Natural killer cell (primary cell): ENCODE data around the gene VPS11. TPM values are rescaled to one million over a fixed set of nuclear protein-coding genes. Genes with fewer than 3 reads are reported as not detected.

Source experiments
- ATAC-seq, 3 donors: fragments of 150-1000 bp in 2 of 3; fragments of 200-7000 bp in 1 of 3; cut with Tn5 transposase; 1 replicate in 1 of 3; 2 replicates in 2 of 3; pipeline ENCODE4 v1.10.0; 2021; ENCODE audit warnings: mild to moderate bottlenecking in 2 of 3, moderate library complexity in 2 of 3
- DNase-seq, 2 donors: peaks; one replicate each; pipeline versions ENCODE4 v3.0.0 to v3.0.0-alpha.2; 2013 to 2021; ENCODE audit warnings: mixed read lengths in 1 of 2
- H3K27ac ChIP-seq: one replicate; pipeline ENCODE4 v1.5.1; 2013; ENCODE audit warnings: mild to moderate bottlenecking, low read length
- H3K27me3 ChIP-seq: one replicate; pipeline ENCODE4 v1.6.1; 2013; ENCODE audit warnings: low read length; ENCODE audit not compliant: control insufficient read depth, insufficient read depth
- H3K36me3 ChIP-seq: one replicate; pipeline ENCODE4 v1.6.1; 2013; ENCODE audit warnings: low read length; ENCODE audit not compliant: control insufficient read depth, insufficient read depth
- H3K4me1 ChIP-seq: one replicate; pipeline ENCODE4 v1.6.1; 2013; ENCODE audit warnings: low read length; ENCODE audit not compliant: control insufficient read depth, insufficient read depth
- H3K4me3 ChIP-seq: one replicate; pipeline ENCODE4 v1.5.1; 2013; ENCODE audit warnings: low read length
- H3K9me3 ChIP-seq: one replicate; pipeline ENCODE4 v1.6.1; 2013; ENCODE audit warnings: low read length; ENCODE audit not compliant: control insufficient read depth, insufficient read depth
- H3K27ac Mint-ChIP-seq, 2 donors: one replicate each; pipeline ENCODE4 v1.8.0; 2022; ENCODE audit warnings: mild to moderate bottlenecking in 2 of 2, mixed read lengths in 2 of 2, moderate library complexity in 1 of 2
- H3K27me3 Mint-ChIP-seq, 2 donors: one replicate each; pipeline ENCODE4 v1.8.0; 2022; ENCODE audit warnings: low read depth in 2 of 2, mixed read lengths in 2 of 2
- H3K36me3 Mint-ChIP-seq: one replicate; pipeline ENCODE4 v1.8.0; 2022; ENCODE audit warnings: mixed read lengths
- H3K4me1 Mint-ChIP-seq, 2 donors: one replicate each; pipeline ENCODE4 v1.8.0; 2022; ENCODE audit warnings: mixed read lengths in 2 of 2
- H3K4me3 Mint-ChIP-seq: one replicate; pipeline ENCODE4 v1.8.0; 2022; ENCODE audit warnings: mild to moderate bottlenecking, moderate library complexity, mixed read lengths
- H3K9me3 Mint-ChIP-seq, 2 donors: one replicate each; pipeline ENCODE4 v1.8.0; 2022; ENCODE audit warnings: mixed read lengths in 2 of 2
- WGBS: methylation state at CpG from one replicate; pipeline ENCODE4 v1.1.7; 2013; ENCODE audit warnings: missing lambda C conversion rate; ENCODE audit not compliant: insufficient coverage; 5-methylcytosine and 5-hydroxymethylcytosine counted together
- intact Hi-C: fragments of 100-400 bp; cut with micrococcal nuclease; formaldehyde crosslinking; loops from one replicate; pipeline ENCODE4 v1.14.2; 2022
- total RNA-seq, 4 donors: library from RNA; stranded (reverse); fragments of 120-200 nt in 1 of 4; gene quantifications; one replicate each; pipeline versions ENCODE4 v1.2.3 to v1.2.4, GENCODE V29; 2013 to 2022
- TF ChIP-seq, protein P1 (sequence below): fragments of 200-600 bp; IDR thresholded peaks from one replicate; pipeline ENCODE4 v1.8.0; 2022; ENCODE audit warnings: antibody characterized with exemption

VPS11 gene
- total RNA-seq, 3 donors from 2014 or later (not counting 1 experiment from before 2014, with no cell fraction given), result 91.4 to 101 (median 91.7) TPM

DNA sequence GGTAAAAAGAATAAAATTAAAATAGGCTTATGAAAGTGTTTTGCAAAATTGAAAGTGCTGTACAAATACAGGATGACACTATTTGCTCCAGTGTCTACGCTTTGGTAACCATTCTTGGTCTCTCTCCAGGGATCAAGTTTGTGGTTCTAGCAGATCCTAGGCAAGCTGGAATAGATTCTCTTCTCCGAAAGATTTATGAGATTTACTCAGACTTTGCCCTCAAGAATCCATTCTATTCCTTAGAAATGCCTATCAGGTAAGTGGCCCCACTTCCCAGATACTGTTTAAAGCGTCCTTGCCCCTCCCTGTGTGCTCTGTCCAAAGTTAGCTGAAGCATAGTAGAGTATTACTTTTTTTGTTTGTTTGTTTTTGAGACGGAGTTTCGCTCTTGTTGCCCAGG, 46.0 kb upstream of the VPS11 start:
- no peaks in the 10 kb centered on the region for H3K9me3 ChIP-seq
- H3K4me3 Mint-ChIP-seq, result peak overlapping the region; percentile 28
- H3K4me1 ChIP-seq, result peaks cover 26% of the 10 kb centered on the region
- H3K9me3 Mint-ChIP-seq, result no peaks in the 10 kb centered on the region
- H3K27me3 ChIP-seq, result no peaks in the 10 kb centered on the region
- H3K27ac ChIP-seq, result no peak overlapping the region
- no peak for ATAC-seq
- TF ChIP-seq, protein P1, sequence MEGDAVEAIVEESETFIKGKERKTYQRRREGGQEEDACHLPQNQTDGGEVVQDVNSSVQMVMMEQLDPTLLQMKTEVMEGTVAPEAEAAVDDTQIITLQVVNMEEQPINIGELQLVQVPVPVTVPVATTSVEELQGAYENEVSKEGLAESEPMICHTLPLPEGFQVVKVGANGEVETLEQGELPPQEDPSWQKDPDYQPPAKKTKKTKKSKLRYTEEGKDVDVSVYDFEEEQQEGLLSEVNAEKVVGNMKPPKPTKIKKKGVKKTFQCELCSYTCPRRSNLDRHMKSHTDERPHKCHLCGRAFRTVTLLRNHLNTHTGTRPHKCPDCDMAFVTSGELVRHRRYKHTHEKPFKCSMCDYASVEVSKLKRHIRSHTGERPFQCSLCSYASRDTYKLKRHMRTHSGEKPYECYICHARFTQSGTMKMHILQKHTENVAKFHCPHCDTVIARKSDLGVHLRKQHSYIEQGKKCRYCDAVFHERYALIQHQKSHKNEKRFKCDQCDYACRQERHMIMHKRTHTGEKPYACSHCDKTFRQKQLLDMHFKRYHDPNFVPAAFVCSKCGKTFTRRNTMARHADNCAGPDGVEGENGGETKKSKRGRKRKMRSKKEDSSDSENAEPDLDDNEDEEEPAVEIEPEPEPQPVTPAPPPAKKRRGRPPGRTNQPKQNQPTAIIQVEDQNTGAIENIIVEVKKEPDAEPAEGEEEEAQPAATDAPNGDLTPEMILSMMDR, result no peak
- DNase-seq, result no peak
- 92% methylated on average over 4 of the region's 5 CpGs for WGBS
- H3K36me3 ChIP-seq, result peaks cover 50% of the 10 kb centered on the region
- peaks cover 8% of the 10 kb centered on the region for H3K36me3 Mint-ChIP-seq
- H3K27me3 Mint-ChIP-seq, result no peaks in the 10 kb centered on the region
- H3K27ac Mint-ChIP-seq, result peak overlapping the region in 1 of 2 donors; percentile 31
- intact Hi-C loops, result no loop called here
- peaks cover 23 to 26% of the 10 kb centered on the region in 2 donors for H3K4me1 Mint-ChIP-seq
- no peak overlapping the region for H3K4me3 ChIP-seq

DNA sequence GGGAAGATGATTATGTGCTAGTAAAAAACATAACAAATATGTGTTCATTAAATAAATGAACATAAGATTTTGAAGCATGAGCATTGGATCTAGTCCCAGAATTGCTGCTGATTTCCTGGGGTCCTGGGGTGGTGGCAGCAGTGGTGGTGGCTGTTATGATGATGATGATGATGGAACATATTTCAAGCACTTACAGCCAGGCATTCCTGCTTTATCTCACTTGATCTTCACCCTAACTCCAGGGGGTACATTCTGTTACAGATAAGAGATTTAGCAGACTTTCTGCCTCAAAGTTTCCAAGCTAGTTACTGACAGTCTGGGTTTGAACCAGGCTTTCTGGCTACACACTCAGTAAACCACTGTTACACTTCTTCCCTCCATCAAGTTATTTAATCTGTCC, 43.9 kb upstream of the VPS11 start:
- H3K27me3 ChIP-seq, result no peaks in the 10 kb centered on the region
- H3K4me3 ChIP-seq, result no peak overlapping the region
- ATAC-seq (no peak), DNase-seq (no peak)
- no peaks in the 10 kb centered on the region for H3K27me3 Mint-ChIP-seq
- intact Hi-C loops, result no loop called here
- H3K36me3 ChIP-seq, result peaks cover 46% of the 10 kb centered on the region
- H3K9me3 ChIP-seq, result no peaks in the 10 kb centered on the region
- peaks cover 8% of the 10 kb centered on the region for H3K36me3 Mint-ChIP-seq
- no peak overlapping the region for H3K4me3 Mint-ChIP-seq
- H3K4me1 ChIP-seq, result peaks cover 16% of the 10 kb centered on the region
- H3K27ac Mint-ChIP-seq, result peak overlapping the region; percentile 18 to 80
- TF ChIP-seq, protein P1, result no peak
- H3K27ac ChIP-seq, result no peak overlapping the region
- H3K9me3 Mint-ChIP-seq, result no peaks in the 10 kb centered on the region
- H3K4me1 Mint-ChIP-seq, result peaks cover 13 to 14% of the 10 kb centered on the region in 2 donors

DNA sequence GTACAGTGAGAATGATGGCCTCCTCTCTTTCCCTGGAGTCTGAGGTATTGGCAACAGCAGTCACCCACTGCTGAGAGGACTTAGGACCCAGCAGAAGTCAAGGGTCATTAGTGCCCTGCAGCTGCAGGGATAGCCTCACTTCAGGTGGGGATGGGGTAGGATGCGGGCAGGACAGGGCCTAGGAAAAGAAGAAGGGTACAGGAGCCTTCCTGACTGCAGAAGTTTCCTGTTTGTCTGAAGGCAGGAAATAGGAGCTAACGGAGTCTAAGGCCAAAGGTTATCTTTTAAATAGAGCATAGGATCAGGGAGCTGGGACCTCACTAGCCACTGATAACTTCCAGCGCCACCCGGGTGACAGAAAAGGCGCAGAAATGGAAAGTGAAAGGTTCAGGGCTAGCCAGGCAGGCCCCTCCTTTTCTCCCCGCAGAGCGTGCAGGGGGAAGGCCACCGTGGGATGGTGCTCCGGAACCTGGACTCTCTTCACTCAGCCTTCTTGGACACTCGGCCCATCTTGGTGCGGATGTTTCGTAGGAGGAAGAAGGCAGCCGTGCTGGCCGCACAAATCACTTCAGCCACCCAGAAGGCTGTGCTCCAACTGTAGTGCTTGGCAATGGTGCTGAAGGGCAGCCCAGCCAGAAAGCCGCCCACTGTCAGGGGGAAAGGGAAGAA, 43.1 kb upstream of the VPS11 start:
- DNase-seq (no peak), ATAC-seq (no peak)
- Mint-ChIP-seq H3K36me3 (peaks cover 8% of the 10 kb centered on the region), H3K27me3 (no peaks in the 10 kb centered on the region), H3K4me1 (peaks cover 12 to 21% of the 10 kb centered on the region in 2 donors), H3K4me3 (no peak overlapping the region), H3K27ac (peak overlapping the region; percentile 18 to 80), H3K9me3 (no peaks in the 10 kb centered on the region)
- intact Hi-C loops, result no loop called here
- H3K9me3 ChIP-seq, result no peaks in the 10 kb centered on the region
- peaks cover 8% of the 10 kb centered on the region for H3K4me1 ChIP-seq
- H3K27me3 ChIP-seq, result no peaks in the 10 kb centered on the region
- H3K4me3 ChIP-seq, result no peak overlapping the region
- H3K27ac ChIP-seq, result no peak overlapping the region
- WGBS, result 93% methylated on average over 15 of the region's 15 CpGs
- H3K36me3 ChIP-seq, result peaks cover 46% of the 10 kb centered on the region
- TF ChIP-seq, protein P1, result no peak

DNA sequence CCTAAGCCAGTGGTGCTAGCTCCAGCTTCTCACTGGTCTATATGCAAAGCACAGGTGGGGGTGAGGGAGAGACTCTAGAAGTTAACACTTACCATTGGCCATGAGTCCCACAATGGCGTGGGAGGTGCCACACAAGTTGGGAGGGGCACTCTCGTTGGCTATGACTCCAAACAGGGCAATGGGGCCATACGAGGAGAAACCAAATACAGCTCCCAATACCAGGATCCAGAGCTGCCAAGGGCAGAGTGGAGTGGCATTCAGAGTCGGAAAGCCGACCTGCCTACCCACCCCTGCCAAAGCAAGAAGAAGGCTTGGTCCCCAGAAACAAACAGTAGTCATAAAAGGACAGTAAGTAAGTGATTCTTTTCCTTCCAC, 42.5 kb upstream of the VPS11 start:
- H3K4me3 ChIP-seq, result no peak overlapping the region
- H3K4me1 Mint-ChIP-seq, result peaks cover 7 to 21% of the 10 kb centered on the region in 2 donors
- TF ChIP-seq, protein P1, result no peak
- H3K9me3 ChIP-seq, result no peaks in the 10 kb centered on the region
- no peaks in the 10 kb centered on the region for H3K27me3 ChIP-seq
- no peaks in the 10 kb centered on the region for H3K27me3 Mint-ChIP-seq
- DNase-seq (no peak), ATAC-seq (no peak)
- H3K27ac ChIP-seq, result no peak overlapping the region
- H3K36me3 Mint-ChIP-seq, result peaks cover 8% of the 10 kb centered on the region
- WGBS, result 84% methylated on average over 5 of the region's 5 CpGs
- peaks cover 46% of the 10 kb centered on the region for H3K36me3 ChIP-seq
- intact Hi-C loops, result no loop called here
- no peaks in the 10 kb centered on the region for H3K9me3 Mint-ChIP-seq
- H3K4me1 ChIP-seq, result peaks cover 9% of the 10 kb centered on the region
- H3K4me3 Mint-ChIP-seq, result no peak overlapping the region
- peak overlapping the region in 1 of 2 donors; percentile 80 for H3K27ac Mint-ChIP-seq
